HG02642 (cell line): ENCODE data around the gene TNFRSF18.

Source experiments
- ATAC-seq: cut with Tn5 transposase; IDR thresholded peaks from one replicate; pipeline ENCODE4 v1.9.1; 2021; ENCODE audit warnings: mild to moderate bottlenecking; ENCODE audit not compliant: unreplicated experiment, poor library complexity

TNFRSF18 gene

DNA sequence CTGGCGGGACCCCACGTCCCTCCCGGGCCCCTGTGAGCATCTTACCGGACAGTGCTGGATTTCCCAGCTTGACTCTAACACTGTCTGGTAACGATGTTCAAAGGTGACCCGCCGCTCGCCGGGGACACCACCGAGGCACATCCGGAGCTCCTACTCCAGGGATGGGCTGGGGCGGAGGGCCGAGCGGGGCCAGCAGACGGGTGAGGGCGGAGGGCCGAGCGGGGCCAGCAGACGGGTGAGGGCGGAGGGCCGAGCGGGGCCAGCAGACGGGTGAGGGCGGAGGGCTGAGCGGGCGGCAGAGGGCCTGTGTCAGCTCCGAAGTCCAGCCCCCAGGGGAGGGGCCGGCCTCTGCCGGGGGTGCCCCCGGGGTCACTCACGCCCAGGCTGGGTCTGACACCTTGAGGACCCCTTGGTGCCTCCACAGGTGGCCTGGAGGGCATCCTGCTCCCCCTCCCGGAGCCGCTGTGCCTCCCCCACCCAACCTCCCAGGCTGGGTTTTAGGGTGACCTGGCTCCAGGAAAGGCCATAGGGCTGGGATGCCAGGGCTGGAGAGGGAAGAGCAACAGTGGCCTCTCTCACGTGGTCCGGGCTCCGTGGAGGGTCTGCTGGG lies 38.4 kb downstream of the TNFRSF18 start:
- ATAC-seq: no peak

- ATAC-seq: no peak
These were observed 39.0 kb downstream of the TNFRSF18 start for GRCh38 chr1:1167398-1167821.

- ATAC-seq: no peak
These were observed 39.6 kb downstream of the TNFRSF18 start for GRCh38 chr1:1166642-1167397.

GRCh38 chr1:1165900-1166421 lies 40.4 kb downstream of the TNFRSF18 start:
- ATAC-seq: no peak

DNA sequence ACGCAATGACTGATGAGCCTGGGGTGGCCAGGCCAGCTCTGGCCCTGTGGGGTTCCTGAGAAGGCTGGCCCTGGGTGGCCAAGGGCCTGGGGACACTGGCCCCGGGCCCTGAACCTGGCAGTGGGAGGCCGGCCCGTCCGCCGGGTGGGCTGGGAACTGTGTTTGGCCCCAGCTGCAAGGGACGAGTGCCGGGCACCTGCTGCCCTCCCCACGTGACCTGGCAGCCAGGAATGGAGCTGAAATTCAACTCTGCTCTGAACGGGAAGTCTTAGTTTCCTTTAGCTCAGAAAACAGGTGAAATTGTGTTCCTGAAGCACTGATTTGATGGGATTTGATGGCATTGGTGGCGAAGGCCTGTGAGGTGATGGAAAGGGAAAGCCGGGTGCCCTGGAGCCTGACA lies 40.9 kb downstream of the TNFRSF18 start:
- no peak for ATAC-seq

DNA sequence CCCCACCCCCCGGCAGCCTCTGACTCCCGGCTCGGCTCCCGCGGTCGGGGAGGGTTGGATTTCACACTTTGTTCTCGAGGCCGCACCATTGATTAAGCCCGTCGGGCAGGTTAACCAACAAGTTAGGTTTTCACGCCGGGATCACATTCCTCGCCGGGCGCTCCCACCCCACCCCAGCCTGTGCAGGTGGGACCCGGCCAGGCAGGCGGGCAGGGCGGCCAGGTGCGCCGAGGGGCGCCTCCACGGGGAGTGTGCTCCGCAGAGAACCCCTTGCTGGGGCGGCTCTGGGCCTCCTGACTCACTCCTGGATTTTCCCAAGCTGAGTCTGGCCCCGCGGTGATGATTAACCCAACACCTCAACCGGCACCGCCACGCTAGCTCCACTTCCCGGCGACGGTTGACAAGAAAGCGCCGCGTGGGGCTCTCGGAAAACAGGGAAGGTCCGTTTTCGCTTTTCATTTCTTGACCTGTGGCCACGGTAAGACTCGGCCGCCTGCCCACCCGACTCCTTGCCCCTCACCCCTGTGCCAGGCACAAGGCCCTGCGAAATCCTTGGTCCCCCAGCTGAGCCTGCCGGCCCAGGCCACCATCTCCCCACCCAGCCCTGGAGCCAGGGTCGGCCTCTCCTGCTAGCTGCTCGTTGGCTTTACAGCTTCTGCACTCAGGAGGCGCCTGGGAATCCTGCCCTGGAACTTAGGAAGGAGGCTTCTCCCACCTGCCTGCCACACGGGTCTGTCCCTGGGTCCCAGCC lies 41.5 kb downstream of the TNFRSF18 start:
- no peak for ATAC-seq

- ATAC-seq: no peak
These were observed 42.1 kb downstream of the TNFRSF18 start for GRCh38 chr1:1164361-1164700.

- no peak for ATAC-seq
These were observed 42.8 kb downstream of the TNFRSF18 start for GRCh38 chr1:1163538-1164070.

DNA sequence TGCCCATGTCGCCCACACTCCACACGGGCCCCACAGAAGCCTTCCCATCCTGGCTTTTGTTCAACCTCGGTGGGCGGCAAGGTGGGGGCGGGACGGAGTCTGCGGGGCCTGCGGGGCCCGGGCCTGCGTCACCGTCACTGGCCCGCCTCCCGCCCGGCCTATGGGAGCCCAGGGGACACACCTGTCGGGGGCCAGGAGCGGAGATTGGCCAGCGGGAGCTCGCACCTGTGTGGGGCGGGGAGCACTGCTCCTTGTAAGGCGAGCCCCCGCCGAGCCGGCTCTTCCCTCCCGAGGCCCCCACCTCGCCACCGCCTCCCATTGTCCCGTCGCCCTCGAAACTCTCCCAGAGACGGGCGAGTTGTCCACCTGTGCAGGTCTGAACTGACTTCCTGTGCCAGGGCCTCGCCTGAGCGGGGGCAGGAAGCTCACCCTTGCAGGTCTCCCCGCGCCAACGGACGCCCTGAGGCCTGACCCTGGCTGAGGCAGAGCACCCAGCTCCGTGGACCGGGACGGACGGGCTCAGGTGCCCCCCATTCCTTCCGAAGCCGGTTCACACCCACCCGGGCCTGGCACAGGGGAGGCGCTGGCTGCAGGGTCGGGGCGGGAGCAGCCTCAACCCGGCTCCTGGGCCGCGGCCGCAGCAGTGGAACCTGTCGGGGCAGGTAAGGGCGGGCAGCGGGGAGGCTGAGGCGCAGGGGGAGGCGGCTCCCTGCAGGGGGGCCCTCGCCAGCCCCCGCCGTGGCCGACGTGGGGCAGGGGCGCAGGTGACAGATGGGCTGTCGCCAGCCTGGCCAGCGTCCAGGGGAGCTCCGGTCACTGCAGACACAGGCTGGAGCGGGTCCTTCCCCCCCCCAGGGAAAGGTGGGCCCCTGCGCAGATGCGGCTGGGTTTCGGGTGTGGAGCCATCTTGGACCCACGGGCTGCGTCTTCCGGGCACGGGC lies 43.5 kb downstream of the TNFRSF18 start:
- no peak for ATAC-seq

- ATAC-seq: no peak
These were observed 44.7 kb downstream of the TNFRSF18 start for GRCh38 chr1:1161683-1162079.

- no peak for ATAC-seq
These were observed 45.2 kb downstream of the TNFRSF18 start for GRCh38 chr1:1161078-1161682.

- ATAC-seq: no peak
These were observed 46.0 kb downstream of the TNFRSF18 start for GRCh38 chr1:1160281-1160930.

DNA sequence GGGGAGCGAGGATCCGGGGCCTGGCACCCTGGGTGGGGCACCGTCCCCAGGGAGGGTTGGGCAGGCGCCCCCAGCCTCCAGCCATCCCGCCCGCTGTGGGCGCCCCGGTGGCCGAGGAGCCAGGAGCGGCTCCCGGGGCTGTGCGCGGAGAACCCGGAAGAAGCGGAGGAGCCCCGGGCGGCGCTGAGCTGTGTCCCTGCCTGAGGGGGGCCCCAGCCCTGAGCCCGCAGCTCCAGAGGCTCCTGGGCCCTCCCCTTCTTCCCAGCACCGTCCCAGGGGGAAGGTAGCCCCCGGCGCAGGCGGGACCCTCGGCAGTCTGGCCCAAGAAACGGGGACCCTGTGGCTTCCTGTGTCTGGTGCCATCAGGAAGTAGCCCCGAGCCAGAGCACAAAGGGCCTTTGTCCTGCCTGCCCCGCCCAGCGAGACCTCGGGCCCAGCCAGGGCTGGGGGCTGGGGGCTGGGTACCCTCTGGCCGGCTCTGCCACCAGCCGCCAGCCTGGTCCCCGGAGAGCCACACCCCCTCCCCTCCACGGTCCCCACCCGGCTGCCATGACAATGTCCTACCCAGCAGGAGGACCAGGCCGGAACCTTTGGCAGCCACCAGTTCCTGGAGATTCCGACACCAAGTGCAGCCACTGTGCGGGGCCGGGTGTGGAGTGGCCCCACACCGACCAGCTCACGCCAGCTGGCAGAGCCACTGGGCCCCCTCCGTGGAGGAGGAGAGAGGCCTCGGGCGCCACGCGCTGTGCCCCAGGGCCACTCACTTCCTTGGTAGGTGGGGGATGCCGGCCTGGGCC lies 48.3 kb downstream of the TNFRSF18 start:
- ATAC-seq: peak; percentile 44

DNA sequence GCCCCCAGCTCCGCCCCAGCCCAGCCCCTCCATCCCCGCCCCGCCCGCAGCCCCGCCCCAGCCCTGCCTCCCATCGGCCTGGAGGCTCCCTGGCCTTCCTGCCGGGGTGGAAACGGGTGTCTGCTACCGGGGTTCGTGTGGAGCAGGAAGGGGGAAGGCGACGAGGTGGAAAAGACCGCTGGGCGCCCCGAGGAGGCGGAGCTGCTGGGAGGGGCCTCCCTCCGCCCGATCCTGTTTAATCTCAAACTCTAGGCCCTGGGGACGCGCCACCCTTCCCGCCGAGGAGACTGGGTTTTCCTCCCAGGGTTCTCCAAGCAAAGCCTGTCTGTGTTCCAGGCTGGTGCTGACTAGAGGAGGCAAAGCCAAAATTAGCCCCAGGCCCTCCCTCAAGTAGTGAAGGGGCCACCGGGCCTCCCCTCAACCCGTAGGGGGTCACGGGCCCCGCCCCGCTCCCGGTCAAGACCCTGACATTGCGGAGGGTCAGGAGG lies 48.9 kb downstream of the TNFRSF18 start:
- ATAC-seq: peak; percentile 49

DNA sequence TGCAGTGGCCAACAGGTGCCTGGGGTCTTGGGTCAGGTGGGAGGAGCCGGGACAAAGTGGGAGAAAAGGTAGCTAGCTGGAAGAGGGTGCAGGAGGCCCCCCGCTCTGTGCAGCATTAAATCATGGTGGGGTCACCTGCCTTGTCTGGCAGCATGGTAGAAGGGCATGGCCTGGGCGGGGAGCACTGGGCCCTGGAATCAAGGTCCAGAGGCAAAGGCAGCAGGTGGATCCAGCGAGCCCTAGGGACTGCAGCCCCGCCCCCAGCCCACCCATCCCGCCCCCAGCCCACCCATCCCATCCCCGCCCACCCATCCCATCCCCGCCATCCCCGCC lies 49.4 kb downstream of the TNFRSF18 start:
- no peak for ATAC-seq

GRCh38 chr1:1156140-1157032 lies 50.0 kb downstream of the TNFRSF18 start:
- no peak for ATAC-seq

DNA sequence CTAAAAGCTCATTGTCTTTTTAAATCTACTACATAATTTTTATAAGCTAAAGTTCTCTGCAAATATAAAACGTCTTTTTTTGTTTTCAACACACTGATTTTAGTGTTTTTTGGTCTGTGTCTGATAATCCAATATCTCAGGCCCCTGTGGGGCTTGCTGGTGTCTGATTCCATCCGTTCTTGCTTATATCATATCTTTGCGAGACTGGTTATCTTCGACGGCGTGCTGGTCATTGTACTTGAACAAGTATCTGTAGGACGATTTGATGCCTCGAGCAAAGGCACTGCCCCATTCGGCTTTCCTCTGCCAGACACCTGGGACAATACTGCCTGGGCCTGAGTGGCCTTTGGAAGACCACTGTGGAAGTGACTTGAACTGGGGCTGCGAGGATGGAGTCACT lies 51.1 kb downstream of the TNFRSF18 start:
- ATAC-seq: no peak
